Measurements from ENCODE around the gene RPUSD1. TPM values are rescaled to one million over a fixed set of nuclear protein-coding genes. Genes with fewer than 3 reads are reported as not detected.

RPUSD1 gene
- polyA plus RNA-seq, 3 donors = 29.5 to 38.1 (median 31.5) TPM

DNA sequence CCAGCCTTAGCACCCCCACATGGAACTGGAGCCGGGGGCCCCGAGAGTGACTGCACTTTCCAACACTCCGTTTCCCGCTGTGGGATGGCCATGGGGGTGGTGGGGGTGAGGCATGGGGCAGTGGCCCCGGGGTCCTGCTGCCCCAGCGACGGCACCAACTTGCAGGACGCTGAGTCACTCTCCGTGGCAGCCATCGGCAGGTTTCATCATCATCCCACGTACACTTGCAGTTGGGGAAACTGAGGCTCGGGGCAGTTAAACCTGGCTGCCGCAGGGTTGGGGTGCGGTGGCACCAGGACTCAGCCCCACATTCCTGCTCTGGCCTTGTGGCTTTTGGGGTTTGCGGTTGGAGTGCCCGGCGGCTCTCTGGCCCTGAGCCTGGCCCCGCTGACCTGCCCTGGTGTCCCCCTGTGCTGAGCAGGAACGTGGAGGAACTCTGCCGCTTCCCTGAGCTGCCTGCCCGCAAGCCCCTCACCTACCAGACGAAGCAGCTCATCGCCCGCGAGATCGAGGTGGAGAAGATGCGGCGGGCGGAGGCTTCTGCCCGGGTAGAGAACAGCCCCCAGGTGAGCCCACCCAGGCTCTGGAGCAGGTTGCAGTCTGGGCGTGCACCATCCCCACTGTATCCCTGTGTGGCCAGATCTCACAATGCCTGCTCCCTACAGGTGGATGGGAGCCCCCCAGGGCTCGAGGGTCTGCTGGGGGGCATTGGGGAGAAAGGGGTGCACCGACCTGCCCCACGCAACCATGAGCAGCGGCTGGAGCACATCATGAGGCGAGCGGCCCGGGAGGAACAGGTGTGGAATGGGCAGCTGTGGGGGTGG lies 8.3 kb upstream of the RPUSD1 start:
- Histone ChIP-seq H4K20me1 (ENCODE audit: insufficient read depth, low read length) (no peaks in the 10 kb centered on the region), H2AFZ (ENCODE audit: insufficient read depth, low read depth, low read length, poor library complexity, severe bottlenecking) (no peak overlapping the region), H3K27me3 (ENCODE audit: control insufficient read depth in 2 of 2, insufficient read depth in 2 of 2, low read length in 2 of 2) (peaks cover 5 to 23% of the 10 kb centered on the region in 2 donors), H3K4me3 (replicated peaks in 1 of 3; ENCODE audit: low read depth in 2 of 3, low read length in 3 of 3) (no peak overlapping the region), H3K4me1 (ENCODE audit: control insufficient read depth in 1 of 2, insufficient read depth in 2 of 2, low read length in 2 of 2) (no peaks in the 10 kb centered on the region), H3K36me3 (replicated peaks in 1 of 2; ENCODE audit: control insufficient read depth in 1 of 2, insufficient read depth in 2 of 2, low read length in 2 of 2) (peaks cover 0 to 4% of the 10 kb centered on the region in 2 donors), H3K9me3 (replicated peaks in 1 of 2; ENCODE audit: control insufficient read depth in 1 of 2, insufficient read depth in 1 of 2, low read length in 2 of 2) (no peaks in the 10 kb centered on the region), H3K4me2 (replicated peaks; ENCODE audit: extremely low read depth, low read length, poor library complexity, severe bottlenecking) (no peak overlapping the region), H3K9ac (ENCODE audit: insufficient read depth, low read length, poor library complexity, severe bottlenecking) (no peak overlapping the region), H3K27ac (ENCODE audit: low read depth in 1 of 2, low read length in 2 of 2) (no peak overlapping the region), H3K79me2 (ENCODE audit: insufficient read depth, low read length) (no peaks in the 10 kb centered on the region)
- TF ChIP-seq, protein P1, sequence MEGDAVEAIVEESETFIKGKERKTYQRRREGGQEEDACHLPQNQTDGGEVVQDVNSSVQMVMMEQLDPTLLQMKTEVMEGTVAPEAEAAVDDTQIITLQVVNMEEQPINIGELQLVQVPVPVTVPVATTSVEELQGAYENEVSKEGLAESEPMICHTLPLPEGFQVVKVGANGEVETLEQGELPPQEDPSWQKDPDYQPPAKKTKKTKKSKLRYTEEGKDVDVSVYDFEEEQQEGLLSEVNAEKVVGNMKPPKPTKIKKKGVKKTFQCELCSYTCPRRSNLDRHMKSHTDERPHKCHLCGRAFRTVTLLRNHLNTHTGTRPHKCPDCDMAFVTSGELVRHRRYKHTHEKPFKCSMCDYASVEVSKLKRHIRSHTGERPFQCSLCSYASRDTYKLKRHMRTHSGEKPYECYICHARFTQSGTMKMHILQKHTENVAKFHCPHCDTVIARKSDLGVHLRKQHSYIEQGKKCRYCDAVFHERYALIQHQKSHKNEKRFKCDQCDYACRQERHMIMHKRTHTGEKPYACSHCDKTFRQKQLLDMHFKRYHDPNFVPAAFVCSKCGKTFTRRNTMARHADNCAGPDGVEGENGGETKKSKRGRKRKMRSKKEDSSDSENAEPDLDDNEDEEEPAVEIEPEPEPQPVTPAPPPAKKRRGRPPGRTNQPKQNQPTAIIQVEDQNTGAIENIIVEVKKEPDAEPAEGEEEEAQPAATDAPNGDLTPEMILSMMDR (IDR thresholded peaks at IDR 0.05) = no peak
- Mint-ChIP-seq H3K9me3 (peaks cover 0 to 5% (median 0%) of the 10 kb centered on the region in 7 donors), H3K4me3 (no peak overlapping the region), H3K27ac (peak overlapping the region in 1 of 7 donors; percentile 56), H3K27me3 (ENCODE audit: low read depth in 3 of 3) (peaks cover 16 to 33% (median 19%) of the 10 kb centered on the region in 3 donors), H3K4me1 (no peaks in the 10 kb centered on the region), H3K36me3 (peaks cover 8 to 30% of the 10 kb centered on the region in 2 donors)
- no peak for DNase-seq
- WGBS (ENCODE audit: insufficient coverage) = 89% methylated on average over 25 of the region's 38 CpGs
- intact Hi-C loops (cut with micrococcal nuclease) = no loop called here

DNA sequence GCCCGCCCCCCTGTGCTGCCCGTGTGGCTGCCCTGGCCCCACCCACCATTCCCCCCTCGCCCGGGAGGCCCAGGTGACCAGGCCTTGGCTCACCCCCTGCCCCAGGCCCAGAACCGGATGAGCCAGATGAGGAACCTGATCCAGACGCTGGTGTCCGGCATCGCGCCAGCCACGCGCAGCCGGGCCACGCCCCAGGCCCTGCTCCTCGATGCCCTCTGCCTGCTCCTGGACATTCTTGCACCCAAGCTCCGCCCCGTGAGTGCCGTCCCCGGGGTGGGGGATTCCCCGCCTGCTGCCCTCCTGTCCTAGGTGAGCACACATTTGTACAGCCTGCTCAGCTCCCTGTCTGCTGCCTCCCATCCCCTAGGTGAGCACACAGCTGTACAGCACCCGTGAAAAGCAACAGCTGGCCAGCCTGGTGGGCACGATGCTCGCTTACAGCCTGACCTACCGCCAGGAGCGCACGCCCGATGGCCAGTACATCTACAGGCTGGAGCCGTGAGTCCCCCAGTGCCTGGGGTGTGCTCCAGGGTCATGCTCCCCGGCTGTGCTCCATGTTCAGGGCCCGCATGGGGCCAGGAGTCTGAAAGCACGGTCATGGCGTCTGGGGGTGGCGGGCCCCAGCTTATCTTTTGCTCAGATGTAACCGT lies 7.5 kb upstream of the RPUSD1 start:
- Histone ChIP-seq H3K9ac (ENCODE audit: insufficient read depth, low read length, poor library complexity, severe bottlenecking) (no peak overlapping the region), H3K79me2 (ENCODE audit: insufficient read depth, low read length) (no peaks in the 10 kb centered on the region), H3K27me3 (ENCODE audit: control insufficient read depth in 2 of 2, insufficient read depth in 2 of 2, low read length in 2 of 2) (peaks cover 5 to 15% of the 10 kb centered on the region in 2 donors), H2AFZ (ENCODE audit: insufficient read depth, low read depth, low read length, poor library complexity, severe bottlenecking) (no peak overlapping the region), H3K4me2 (replicated peaks; ENCODE audit: extremely low read depth, low read length, poor library complexity, severe bottlenecking) (no peak overlapping the region), H3K4me1 (ENCODE audit: control insufficient read depth in 1 of 2, insufficient read depth in 2 of 2, low read length in 2 of 2) (no peaks in the 10 kb centered on the region), H3K9me3 (replicated peaks in 1 of 2; ENCODE audit: control insufficient read depth in 1 of 2, insufficient read depth in 1 of 2, low read length in 2 of 2) (no peaks in the 10 kb centered on the region), H4K20me1 (ENCODE audit: insufficient read depth, low read length) (no peaks in the 10 kb centered on the region), H3K4me3 (replicated peaks in 1 of 3; ENCODE audit: low read depth in 2 of 3, low read length in 3 of 3) (no peak overlapping the region), H3K27ac (ENCODE audit: low read depth in 1 of 2, low read length in 2 of 2) (no peak overlapping the region), H3K36me3 (replicated peaks in 1 of 2; ENCODE audit: control insufficient read depth in 1 of 2, insufficient read depth in 2 of 2, low read length in 2 of 2) (peaks cover 0 to 4% of the 10 kb centered on the region in 2 donors)
- no peak for DNase-seq
- H3K9me3 Mint-ChIP-seq = peaks cover 0 to 5% (median 0%) of the 10 kb centered on the region in 7 donors
- H3K27ac Mint-ChIP-seq = peak overlapping the region in 1 of 7 donors; percentile 43
- intact Hi-C loops (cut with micrococcal nuclease) = no loop called here
- 92% methylated on average over 31 of the region's 33 CpGs for WGBS (ENCODE audit: insufficient coverage)
- H3K27me3 Mint-ChIP-seq (ENCODE audit: low read depth in 3 of 3) = peaks cover 8 to 25% (median 12%) of the 10 kb centered on the region in 3 donors
- TF ChIP-seq, protein P1 (IDR thresholded peaks at IDR 0.05) = no peak
- H3K36me3 Mint-ChIP-seq = peaks cover 13 to 36% of the 10 kb centered on the region in 2 donors
- H3K4me3 Mint-ChIP-seq = no peak overlapping the region
- H3K4me1 Mint-ChIP-seq = no peaks in the 10 kb centered on the region

Data from CD14-positive monocyte (primary cell).